HEK293T (cell line): ENCODE data around the gene PTTG1IP.

ENCODE experiments used
- CTCF ChIA-PET: fragments of 350-600 bp; formaldehyde crosslinking; extraction: SDS; loops from one replicate; lab custom pipeline; 2021; ENCODE audit warnings: antibody characterized with exemption, inconsistent platforms; lab: Yijun Ruan, JAX
- POLR2A ChIA-PET: fragments of 350-600 bp; formaldehyde crosslinking; extraction: SDS; loops from one replicate; lab custom pipeline; 2020; ENCODE audit warnings: antibody characterized with exemption, inconsistent platforms; lab: Yijun Ruan, JAX
- DNase-seq: peaks from one replicate; pipeline ENCODE4 v3.0.0; 2012; ENCODE audit warnings: mixed read lengths; ENCODE audit errors: extremely low spot score
- ARNT ChIP-seq: fragments of 450-650 bp; IDR thresholded peaks from 2 replicates; pipeline ENCODE4 v1.6.1; 2017; ENCODE audit warnings: mild to moderate bottlenecking
- BHLHE40 ChIP-seq: fragments of 450-650 bp; IDR thresholded peaks from 2 replicates; pipeline ENCODE4 v1.6.1; 2016; ENCODE audit warnings: mild to moderate bottlenecking, moderate library complexity, borderline replicate concordance
- CTBP1 ChIP-seq: fragments of 450-650 bp; IDR thresholded peaks from 2 replicates; pipeline ENCODE4 v1.6.1; 2016; ENCODE audit warnings: borderline replicate concordance
- ELF4 ChIP-seq: fragments of 450-650 bp; IDR thresholded peaks from 2 replicates; pipeline ENCODE4 v1.6.1; 2017; ENCODE audit warnings: antibody characterized with exemption
- FOXA1 ChIP-seq: fragments of 450-650 bp; IDR thresholded peaks from 2 replicates; pipeline ENCODE4 v1.6.1; 2016; ENCODE audit warnings: mild to moderate bottlenecking
- FOXK2 ChIP-seq: fragments of 450-650 bp; IDR thresholded peaks from 2 replicates; pipeline ENCODE4 v1.6.1; 2016; ENCODE audit warnings: mild to moderate bottlenecking
- FOXM1 ChIP-seq: fragments of 450-650 bp; IDR thresholded peaks from 2 replicates; pipeline ENCODE4 v1.6.1; 2017; ENCODE audit warnings: mild to moderate bottlenecking, borderline replicate concordance
- HDGF ChIP-seq: fragments of 450-650 bp; IDR thresholded peaks from 2 replicates; pipeline ENCODE4 v1.6.1; 2017; ENCODE audit warnings: antibody characterized with exemption, borderline replicate concordance
- L3MBTL2 ChIP-seq: fragments of 450-650 bp; conservative IDR thresholded peaks from 2 replicates; pipeline ENCODE4 v1.6.1; 2016; ENCODE audit warnings: mild to moderate bottlenecking
- LEF1 ChIP-seq: fragments of 450-650 bp; IDR thresholded peaks from 2 replicates; pipeline ENCODE4 v1.6.1; 2017; ENCODE audit warnings: mild to moderate bottlenecking, borderline replicate concordance
- NFRKB ChIP-seq: fragments of 450-650 bp; IDR thresholded peaks from 2 replicates; pipeline ENCODE4 v1.6.1; 2016; ENCODE audit warnings: mild to moderate bottlenecking, moderate library complexity
- PKNOX1 ChIP-seq: fragments of 450-650 bp; IDR thresholded peaks from 2 replicates; pipeline ENCODE4 v1.6.1; 2016
- SP1 ChIP-seq: fragments of 450-650 bp; IDR thresholded peaks from 2 replicates; pipeline ENCODE4 v1.6.1; 2017
- SUZ12 ChIP-seq: fragments of 450-650 bp; IDR thresholded peaks from 2 replicates; pipeline ENCODE4 v1.6.1; 2016; ENCODE audit warnings: mild to moderate bottlenecking
- TARDBP ChIP-seq: fragments of 450-650 bp; IDR thresholded peaks from 2 replicates; pipeline ENCODE4 v1.6.1; 2016
- ZNF384 ChIP-seq: fragments of 450-650 bp; IDR thresholded peaks from 2 replicates; pipeline ENCODE4 v1.6.1; 2016

PTTG1IP gene

GRCh38 chr21:44908908-44909307 lies 35.4 kb upstream of the PTTG1IP start:
- ChIA-PET CTCF (interaction anchor here (1.0 to 1.1 kb wide), 2 partner anchors 17 to 18 kb away, joined by 3 to 4 read pairs; no protein-coding TSS in a partner anchor), POLR2A (no interaction called here)
- TF ChIP-seq CTBP1 (no peak), PKNOX1 (no peak), HDGF (no peak), BHLHE40 (no peak), FOXM1 (no peak)
- no peak for DNase-seq

GRCh38 chr21:44907966-44908895 lies 34.7 kb upstream of the PTTG1IP start:
- CTCF ChIA-PET, result interaction anchor here (1.0 to 1.1 kb wide), 2 partner anchors 16 to 19 kb away, joined by 3 to 4 read pairs; no protein-coding TSS in a partner anchor
- TF ChIP-seq BHLHE40 (no peak), LEF1 (no peak), CTBP1 (no peak), FOXM1 (no peak), SUZ12 (no peak), L3MBTL2 (no peak), FOXA1 (no peak), TARDBP (no peak), ARNT (no peak)
- no peak for DNase-seq
- POLR2A ChIA-PET, result interaction anchor here (1.1 kb wide), 1 partner anchor 107 kb away, joined by 4 read pairs; the partner anchor contains the start of gene UBE2G2

- TF ChIP-seq ZNF384, result no peak
- CTCF ChIA-PET, result no interaction called here
- POLR2A ChIA-PET, result interaction anchor here (1.1 kb wide), 1 partner anchor 106 kb away, joined by 4 read pairs; the partner anchor contains the start of gene UBE2G2
- no peak for DNase-seq
Measured at GRCh38 chr21:44907225-44907965, 33.9 kb upstream of the PTTG1IP start.

DNA sequence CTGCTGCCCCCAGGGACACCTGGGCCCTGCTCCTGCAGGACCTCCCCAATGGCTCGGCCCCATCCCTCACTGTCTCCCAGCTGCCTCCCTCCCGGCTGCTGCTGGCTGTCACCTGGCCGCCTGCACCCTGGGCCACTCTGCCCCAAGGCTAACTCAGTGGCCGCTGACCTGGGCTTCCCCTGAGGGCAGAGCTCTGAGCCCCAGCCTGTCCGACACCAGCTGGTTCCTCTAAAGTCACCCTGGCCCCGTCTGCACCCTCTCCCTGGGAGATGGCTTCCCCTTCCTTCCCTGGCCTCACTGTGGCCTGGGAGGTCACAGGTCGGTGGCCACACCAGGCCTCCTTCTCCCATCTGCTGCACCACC lies 32.2 kb upstream of the PTTG1IP start:
- TF ChIP-seq FOXA1 (no peak), PKNOX1 (no peak), L3MBTL2 (no peak), SUZ12 (no peak), LEF1 (no peak), BHLHE40 (no peak), ELF4 (no peak), FOXM1 (no peak), CTBP1 (no peak)
- POLR2A ChIA-PET, result no interaction called here
- CTCF ChIA-PET, result no interaction called here
- no peak for DNase-seq

DNA sequence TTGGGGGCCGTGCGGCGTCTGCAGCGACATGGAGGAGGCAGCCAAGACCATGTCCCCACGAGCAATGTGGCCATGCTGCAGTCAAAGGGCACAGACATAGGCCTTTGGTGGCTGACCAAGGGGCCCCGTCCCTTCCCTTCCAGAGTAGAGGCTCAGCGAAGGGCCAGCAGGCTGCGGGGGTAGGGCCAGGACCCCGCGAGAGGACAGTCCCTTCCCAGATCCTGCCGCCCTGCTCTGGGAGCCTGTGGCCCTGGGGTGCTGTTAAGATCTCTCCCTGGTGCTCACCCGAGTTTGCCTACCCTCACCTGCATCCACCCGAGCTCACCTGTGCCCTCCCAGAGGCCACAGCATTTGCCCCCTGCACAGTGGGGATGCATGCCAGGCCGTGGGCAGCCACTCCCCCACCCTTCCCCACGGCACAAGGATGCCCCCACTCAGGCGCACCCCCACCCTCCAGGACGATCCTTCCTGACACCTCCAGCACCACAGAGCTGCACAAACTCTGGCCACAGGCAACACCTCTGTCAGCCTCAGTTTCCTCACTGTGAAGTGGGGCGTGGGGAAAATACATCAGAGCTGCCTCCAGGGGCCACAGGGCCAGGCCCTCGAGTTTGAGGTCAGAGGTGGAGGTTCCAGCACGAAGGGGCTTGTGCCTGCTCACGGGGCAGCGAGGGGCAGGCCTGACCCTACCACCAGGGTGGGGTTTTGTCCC lies 31.7 kb upstream of the PTTG1IP start:
- ChIA-PET CTCF (no interaction called here), POLR2A (no interaction called here)
- DNase-seq, result no peak
- no peak for TF ChIP-seq SP1
- TF ChIP-seq L3MBTL2, result no peak
- TF ChIP-seq ARNT, result no peak
- TF ChIP-seq BHLHE40, result no peak
- no peak for TF ChIP-seq FOXM1
- no peak for TF ChIP-seq NFRKB
- TF ChIP-seq HDGF, result no peak
- TF ChIP-seq TARDBP, result no peak
- TF ChIP-seq FOXK2, result no peak
- TF ChIP-seq FOXA1, result no peak

DNA sequence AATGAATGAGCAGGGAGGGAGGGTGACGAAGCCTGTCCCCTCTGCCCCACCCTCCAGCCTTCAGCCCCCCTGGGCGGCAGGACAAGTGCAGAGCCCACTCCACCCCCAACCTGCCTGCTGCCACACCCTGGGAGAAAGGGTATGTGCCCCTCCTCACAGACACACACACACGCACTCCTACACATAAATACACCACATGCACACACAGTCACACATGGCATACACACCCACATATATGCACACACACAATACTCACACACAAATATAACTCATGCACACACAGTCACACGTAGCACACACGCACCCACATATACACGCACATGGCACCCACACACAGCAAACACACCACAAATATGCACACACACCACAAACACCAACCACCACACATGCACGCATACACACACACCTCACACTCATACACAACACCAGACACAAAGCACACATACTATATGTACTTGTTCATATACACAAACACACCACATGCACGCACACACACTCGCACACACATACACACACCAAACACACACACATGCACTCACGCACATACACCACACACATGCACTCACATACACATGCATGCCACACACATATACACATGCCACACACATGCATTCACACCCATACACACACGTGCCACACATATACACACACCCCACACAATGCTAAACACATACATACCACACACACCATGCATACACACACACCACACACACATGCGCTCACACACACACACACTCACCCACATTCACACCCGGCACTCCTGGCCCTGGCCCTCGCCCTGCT lies 30.8 kb upstream of the PTTG1IP start:
- ChIA-PET CTCF (no interaction called here), POLR2A (no interaction called here)
- DNase-seq, result no peak
- no peak for TF ChIP-seq PKNOX1
- no peak for TF ChIP-seq SP1
- no peak for TF ChIP-seq FOXA1
- TF ChIP-seq ARNT, result no peak
- no peak for TF ChIP-seq NFRKB
- no peak for TF ChIP-seq HDGF
- TF ChIP-seq ELF4, result no peak
- no peak for TF ChIP-seq FOXM1
- TF ChIP-seq TARDBP, result no peak
